Keratinocyte (primary cell): ENCODE data around the gene FAM83D.

Experiments
- EZH2 ChIP-seq: IDR thresholded peaks from one replicate; pipeline ENCODE4 v1.6.1; 2012; ENCODE audit warnings: inconsistent platforms, mild to moderate bottlenecking, low read length, moderate library complexity
- TF ChIP-seq, protein P1 (sequence below), 3 experiments: IDR thresholded peaks in 1 of 3; conservative IDR thresholded peaks in 1 of 3; optimal IDR thresholded peaks in 1 of 3; 2 replicates in 2 of 3; 3 replicates in 1 of 3; pipeline versions ENCODE3 to v1.5.1; 2011; ENCODE audit warnings: low read length in 3 of 3, mild to moderate bottlenecking in 3 of 3, moderate library complexity in 2 of 3, control low read depth in 1 of 3, inconsistent platforms in 1 of 3; ENCODE audit not compliant: insufficient read depth in 2 of 3; ENCODE audit errors: extremely low read depth in 1 of 3

DNA sequence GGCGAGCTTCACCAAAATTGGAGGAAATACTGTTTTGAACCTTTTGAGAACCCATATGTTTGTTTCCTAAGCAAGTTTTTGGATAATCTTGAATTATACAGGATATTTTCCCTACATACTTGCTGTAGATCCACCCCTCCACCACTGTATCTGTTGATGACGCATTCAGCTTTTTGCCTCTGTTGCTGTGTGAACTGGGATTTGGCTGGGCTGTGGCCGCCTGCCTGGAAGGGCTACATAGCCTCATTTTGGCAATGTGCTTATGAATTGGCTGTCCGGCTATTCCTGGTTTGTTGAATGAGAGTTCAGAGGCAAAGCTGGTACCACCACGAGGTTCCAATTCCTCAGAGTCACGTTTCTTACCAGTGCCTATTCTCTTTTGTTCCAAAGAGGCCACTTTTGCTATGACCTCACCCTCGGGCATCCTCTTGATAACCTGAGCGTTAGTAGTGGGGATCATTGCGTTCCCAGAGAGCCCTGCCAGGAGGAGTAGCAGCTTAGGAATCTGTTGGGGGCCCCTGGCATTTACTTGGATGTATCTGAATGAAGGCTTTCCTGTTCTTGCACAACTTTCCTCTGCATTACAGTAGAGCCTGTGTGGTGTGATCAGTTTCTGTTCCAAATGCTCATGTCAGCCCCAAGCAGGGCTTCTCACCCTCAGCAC lies 6.4 kb downstream of the FAM83D start:
- TF ChIP-seq, protein P1, sequence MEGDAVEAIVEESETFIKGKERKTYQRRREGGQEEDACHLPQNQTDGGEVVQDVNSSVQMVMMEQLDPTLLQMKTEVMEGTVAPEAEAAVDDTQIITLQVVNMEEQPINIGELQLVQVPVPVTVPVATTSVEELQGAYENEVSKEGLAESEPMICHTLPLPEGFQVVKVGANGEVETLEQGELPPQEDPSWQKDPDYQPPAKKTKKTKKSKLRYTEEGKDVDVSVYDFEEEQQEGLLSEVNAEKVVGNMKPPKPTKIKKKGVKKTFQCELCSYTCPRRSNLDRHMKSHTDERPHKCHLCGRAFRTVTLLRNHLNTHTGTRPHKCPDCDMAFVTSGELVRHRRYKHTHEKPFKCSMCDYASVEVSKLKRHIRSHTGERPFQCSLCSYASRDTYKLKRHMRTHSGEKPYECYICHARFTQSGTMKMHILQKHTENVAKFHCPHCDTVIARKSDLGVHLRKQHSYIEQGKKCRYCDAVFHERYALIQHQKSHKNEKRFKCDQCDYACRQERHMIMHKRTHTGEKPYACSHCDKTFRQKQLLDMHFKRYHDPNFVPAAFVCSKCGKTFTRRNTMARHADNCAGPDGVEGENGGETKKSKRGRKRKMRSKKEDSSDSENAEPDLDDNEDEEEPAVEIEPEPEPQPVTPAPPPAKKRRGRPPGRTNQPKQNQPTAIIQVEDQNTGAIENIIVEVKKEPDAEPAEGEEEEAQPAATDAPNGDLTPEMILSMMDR (optimal IDR thresholded peaks at IDR 0.05 in 1 of 3, IDR thresholded peaks at IDR 0.05 in 1 of 3, conservative IDR thresholded peaks at IDR 0.05 in 1 of 3; ENCODE audit: extremely low read depth in 1 of 3, insufficient read depth in 2 of 3, low read length in 3 of 3) = no peak
- TF ChIP-seq EZH2 = no peak
